Keratinocyte (primary cell): Measurements from ENCODE around the gene MYORG. TPM values are rescaled to one million over a fixed set of nuclear protein-coding genes. Genes with fewer than 3 reads are reported as not detected.
"Not testable (repeated sequence)": the region's sequence is repeated elsewhere in the genome, so short reads cannot be mapped to it uniquely, and the experiment has no call there.

Source experiments
- DNase-seq: peaks from one replicate; pipeline ENCODE4 v3.0.0-alpha.2; 2011; ENCODE audit warnings: low read depth, missing footprints, low spot score
- FAIRE-seq: peaks from 2 replicates; lab custom pipeline; 2011; peaks lifted over from hg19 to GRCh38; lab: Jason Lieb, UNC
- H2AFZ ChIP-seq: 2 replicates; pipeline ENCODE4 v1.6.0; 2012; ENCODE audit warnings: low read length, control low read depth, inconsistent platforms; ENCODE audit not compliant: control insufficient read depth
- H3K27ac ChIP-seq: 2 replicates; pipeline ENCODE4 v1.5.1; 2011; ENCODE audit warnings: low read length; ENCODE audit not compliant: control insufficient read depth, insufficient read depth
- H3K27me3 ChIP-seq: 3 replicates; pipeline ENCODE4 v1.6.0; 2011; ENCODE audit warnings: low read length; ENCODE audit not compliant: control insufficient read depth, insufficient read depth; ENCODE audit errors: extremely low read depth
- H3K36me3 ChIP-seq, 2 experiments: 2 replicates in 1 of 2; 3 replicates in 1 of 2; pipeline ENCODE4 v1.5.1; 2011; ENCODE audit warnings: low read length in 2 of 2, mild to moderate bottlenecking in 1 of 2; ENCODE audit not compliant: control insufficient read depth in 2 of 2, insufficient read depth in 2 of 2; ENCODE audit errors: extremely low read depth in 1 of 2
- H3K4me1 ChIP-seq: 3 replicates; pipeline ENCODE4 v1.5.1; 2011; ENCODE audit warnings: low read length; ENCODE audit not compliant: control insufficient read depth, insufficient read depth; ENCODE audit errors: extremely low read depth
- H3K4me2 ChIP-seq: 3 replicates; pipeline ENCODE4 v1.6.0; 2011; ENCODE audit warnings: low read depth, low read length; ENCODE audit not compliant: control insufficient read depth, insufficient read depth; ENCODE audit errors: extremely low read depth
- H3K4me3 ChIP-seq, 3 experiments: fragments of 200-600 bp in 1 of 3; sonication (generic) in 1 of 3; 2 replicates in 2 of 3; 3 replicates in 1 of 3; pipeline ENCODE4 v1.5.1; 2011 to 2016; ENCODE audit warnings: low read length in 3 of 3, mild to moderate bottlenecking in 3 of 3, control low read depth in 2 of 3, inconsistent platforms in 1 of 3, low read depth in 1 of 3, mixed read lengths in 1 of 3, mixed run types in 1 of 3, moderate library complexity in 1 of 3; ENCODE audit not compliant: control insufficient read depth in 2 of 3, insufficient read depth in 2 of 3; ENCODE audit errors: extremely low read depth in 1 of 3
- H3K79me2 ChIP-seq: 2 replicates; pipeline ENCODE4 v1.6.0; 2012; ENCODE audit warnings: low read length; ENCODE audit not compliant: control insufficient read depth, insufficient read depth
- H3K9ac ChIP-seq: 3 replicates; pipeline ENCODE4 v1.6.0; 2011; ENCODE audit warnings: low read length; ENCODE audit not compliant: control insufficient read depth, insufficient read depth; ENCODE audit errors: extremely low read depth
- H3K9me1 ChIP-seq: 3 replicates; pipeline ENCODE4 v1.6.0; 2011; ENCODE audit warnings: low read length; ENCODE audit not compliant: control insufficient read depth, insufficient read depth; ENCODE audit errors: extremely low read depth
- H3K9me3 ChIP-seq: 2 replicates; pipeline ENCODE4 v1.5.1; 2012; ENCODE audit warnings: low read depth, low read length; ENCODE audit not compliant: control insufficient read depth
- H4K20me1 ChIP-seq: 3 replicates; pipeline ENCODE4 v1.6.0; 2011; ENCODE audit warnings: low read length; ENCODE audit not compliant: control insufficient read depth, insufficient read depth; ENCODE audit errors: extremely low read depth
- CTCF ChIP-seq, 3 experiments: IDR thresholded peaks in 1 of 3; conservative IDR thresholded peaks in 1 of 3; optimal IDR thresholded peaks in 1 of 3; 2 replicates in 2 of 3; 3 replicates in 1 of 3; pipeline versions ENCODE3 to v1.5.1; 2011; ENCODE audit warnings: low read length in 3 of 3, mild to moderate bottlenecking in 3 of 3, moderate library complexity in 2 of 3, control low read depth in 1 of 3, inconsistent platforms in 1 of 3; ENCODE audit not compliant: insufficient read depth in 2 of 3; ENCODE audit errors: extremely low read depth in 1 of 3
- EZH2 ChIP-seq: IDR thresholded peaks from one replicate; pipeline ENCODE4 v1.6.1; 2012; ENCODE audit warnings: inconsistent platforms, mild to moderate bottlenecking, low read length, moderate library complexity
- dilution Hi-C: fragments of 300-500 bp; cut with MboI; formaldehyde crosslinking; loops from one replicate; pipeline ENCODE4 v1.7.0; 2020; ENCODE audit warnings: low sequenced_read_pairs; ENCODE audit not compliant: extremely low pct_ligation_motif_present
- polyA plus RNA-seq, 5 experiments: library from polyadenylated mRNA; depleted of rRNA in 3 of 5; stranded (reverse) in 3 of 5; stranded (forward) in 1 of 5; unstranded in 1 of 5; fragments of >200 nt; gene quantifications; 1 replicate in 1 of 5; 2 replicates in 3 of 5; 3 replicates in 1 of 5; pipeline versions ENCODE4 v1.2.1 to v1.2.3, GENCODE V29; 2011 to 2012; ENCODE audit warnings: missing spikeins in 2 of 5, low read depth in 1 of 5, low replicate concordance in 1 of 5

The MYORG gene
- polyA plus RNA-seq, 1 donor (not counting 4 experiments of a cell fraction or from before 2014, with no cell fraction given) = 3.1 TPM

- Histone ChIP-seq H3K27me3 (peaks cover 14% of the 10 kb centered on the region), H3K36me3 (peaks cover 5 to 18% of the 10 kb centered on the region in 2 experiments)
- H3K79me2 ChIP-seq, H3K4me3 ChIP-seq, FAIRE-seq, H3K27ac ChIP-seq, DNase-seq, H2AFZ ChIP-seq, H3K9me1 ChIP-seq, H3K9me3 ChIP-seq, H4K20me1 ChIP-seq, H3K4me2 ChIP-seq, H3K4me1 ChIP-seq, dilution Hi-C loops, H3K9ac ChIP-seq: not testable (repeated sequence)
These were observed 8.8 kb downstream of the MYORG start for GRCh38 chr9:34367751-34368410.

- no peak for FAIRE-seq
- Histone ChIP-seq H2AFZ (no peak overlapping the region), H3K9me1 (no peaks in the 10 kb centered on the region), H3K9me3 (peaks cover 1% of the 10 kb centered on the region), H3K4me3 (no peak overlapping the region), H4K20me1 (peaks cover 3% of the 10 kb centered on the region), H3K27ac (no peak overlapping the region), H3K36me3 (peaks cover 5 to 15% of the 10 kb centered on the region in 2 experiments), H3K79me2 (no peaks in the 10 kb centered on the region), H3K27me3 (peaks cover 6% of the 10 kb centered on the region), H3K4me2 (no peak overlapping the region), H3K4me1 (no peaks in the 10 kb centered on the region), H3K9ac (no peak overlapping the region)
- DNase-seq = no peak
- dilution Hi-C loops = no loop called here
- TF ChIP-seq CTCF (optimal IDR thresholded peaks at IDR 0.05 in 1 of 3, IDR thresholded peaks at IDR 0.05 in 1 of 3, conservative IDR thresholded peaks at IDR 0.05 in 1 of 3; ENCODE audit: extremely low read depth in 1 of 3, insufficient read depth in 2 of 3, low read length in 3 of 3) (no peak), EZH2 (no peak)
These were observed 10.3 kb downstream of the MYORG start for GRCh38 chr9:34366365-34366764.

GRCh38 chr9:34365282-34365681 is 11.4 kb downstream of the MYORG start:
- Histone ChIP-seq H3K79me2 (no peaks in the 10 kb centered on the region), H3K27me3 (no peaks in the 10 kb centered on the region), H3K4me2 (no peak overlapping the region), H3K9me3 (no peaks in the 10 kb centered on the region), H3K4me1 (no peaks in the 10 kb centered on the region), H3K27ac (no peak overlapping the region), H3K36me3 (peaks cover under 1 to 7% of the 10 kb centered on the region in 2 experiments), H3K9ac (no peak overlapping the region), H3K9me1 (no peaks in the 10 kb centered on the region), H3K4me3 (no peak overlapping the region), H4K20me1 (peaks cover under 1% of the 10 kb centered on the region), H2AFZ (no peak overlapping the region)
- DNase-seq = no peak
- TF ChIP-seq CTCF (optimal IDR thresholded peaks at IDR 0.05 in 1 of 3, IDR thresholded peaks at IDR 0.05 in 1 of 3, conservative IDR thresholded peaks at IDR 0.05 in 1 of 3; ENCODE audit: extremely low read depth in 1 of 3, insufficient read depth in 2 of 3, low read length in 3 of 3) (no peak), EZH2 (no peak)
- FAIRE-seq = no peak
- dilution Hi-C loops = no loop called here
